Measurements from ENCODE around the gene OGN.

Gene OGN

GRCh38 chr9:92384375-92384774, 20.0 kb downstream of the OGN start:
- TF ChIP-seq, protein P1, sequence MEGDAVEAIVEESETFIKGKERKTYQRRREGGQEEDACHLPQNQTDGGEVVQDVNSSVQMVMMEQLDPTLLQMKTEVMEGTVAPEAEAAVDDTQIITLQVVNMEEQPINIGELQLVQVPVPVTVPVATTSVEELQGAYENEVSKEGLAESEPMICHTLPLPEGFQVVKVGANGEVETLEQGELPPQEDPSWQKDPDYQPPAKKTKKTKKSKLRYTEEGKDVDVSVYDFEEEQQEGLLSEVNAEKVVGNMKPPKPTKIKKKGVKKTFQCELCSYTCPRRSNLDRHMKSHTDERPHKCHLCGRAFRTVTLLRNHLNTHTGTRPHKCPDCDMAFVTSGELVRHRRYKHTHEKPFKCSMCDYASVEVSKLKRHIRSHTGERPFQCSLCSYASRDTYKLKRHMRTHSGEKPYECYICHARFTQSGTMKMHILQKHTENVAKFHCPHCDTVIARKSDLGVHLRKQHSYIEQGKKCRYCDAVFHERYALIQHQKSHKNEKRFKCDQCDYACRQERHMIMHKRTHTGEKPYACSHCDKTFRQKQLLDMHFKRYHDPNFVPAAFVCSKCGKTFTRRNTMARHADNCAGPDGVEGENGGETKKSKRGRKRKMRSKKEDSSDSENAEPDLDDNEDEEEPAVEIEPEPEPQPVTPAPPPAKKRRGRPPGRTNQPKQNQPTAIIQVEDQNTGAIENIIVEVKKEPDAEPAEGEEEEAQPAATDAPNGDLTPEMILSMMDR (IDR thresholded peaks at IDR 0.05), result no peak

GRCh38 chr9:92381775-92382174, 22.6 kb downstream of the OGN start:
- TF ChIP-seq, protein P1 (IDR thresholded peaks at IDR 0.05), result no peak

DNA sequence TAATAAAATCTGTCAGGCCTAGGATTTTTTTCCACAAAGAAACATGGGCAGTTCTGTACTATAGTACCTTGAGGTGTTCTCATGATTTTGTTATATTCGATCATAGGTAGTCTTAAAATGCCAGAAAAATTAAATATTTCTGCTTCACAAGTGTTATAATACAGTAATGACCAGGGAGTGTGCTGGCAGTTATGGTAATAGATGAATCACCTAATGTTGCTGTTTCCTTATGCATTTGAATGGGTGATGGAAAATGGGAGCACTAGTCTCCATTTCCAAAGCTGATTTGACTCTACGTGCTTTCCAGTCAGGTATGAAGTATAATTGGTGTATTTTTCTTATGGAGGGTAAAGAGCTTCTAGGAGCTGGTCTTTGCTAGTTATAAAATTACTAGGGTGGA, 23.8 kb downstream of the OGN start:
- TF ChIP-seq, protein P1 (IDR thresholded peaks at IDR 0.05), result no peak

DNA sequence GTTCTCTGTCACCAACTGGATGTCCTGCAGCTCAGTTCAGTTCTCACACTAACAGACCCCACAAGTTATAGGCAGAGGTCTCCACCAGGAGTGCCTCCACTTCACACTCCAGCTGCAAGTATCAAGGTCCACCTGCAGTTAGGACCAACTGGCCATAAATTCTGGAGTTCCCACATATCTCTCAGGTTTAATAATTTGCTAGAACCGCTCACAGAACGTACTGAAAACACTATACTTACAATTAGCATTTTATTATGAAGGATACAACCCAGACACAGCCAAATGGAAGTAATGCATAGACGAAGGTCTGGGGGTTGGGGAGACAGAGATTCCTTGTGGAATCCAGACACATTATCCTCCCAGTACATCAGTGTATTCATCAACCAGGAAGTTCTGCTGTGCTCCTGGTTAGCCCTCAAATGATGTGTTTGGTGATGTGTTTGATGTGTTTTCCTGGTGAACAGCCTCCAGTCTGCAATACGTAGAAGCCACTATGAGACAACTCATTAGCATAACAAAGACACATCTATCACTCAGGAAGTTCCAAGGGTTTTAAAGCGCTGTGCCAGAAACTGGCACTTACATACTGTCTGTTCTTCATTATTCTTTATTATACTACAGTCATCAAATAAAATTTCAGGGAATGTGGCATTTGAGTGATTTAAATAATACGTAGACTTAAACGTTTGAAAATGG, 25.4 kb downstream of the OGN start:
- TF ChIP-seq, protein P1 (IDR thresholded peaks at IDR 0.05), result no peak

- TF ChIP-seq, protein P1 (IDR thresholded peaks at IDR 0.05), result no peak
Measured at GRCh38 chr9:92377876-92378275, 26.5 kb downstream of the OGN start.

GRCh38 chr9:92373167-92373566, 31.2 kb downstream of the OGN start:
- TF ChIP-seq, protein P1 (IDR thresholded peaks at IDR 0.05), result no peak

DNA sequence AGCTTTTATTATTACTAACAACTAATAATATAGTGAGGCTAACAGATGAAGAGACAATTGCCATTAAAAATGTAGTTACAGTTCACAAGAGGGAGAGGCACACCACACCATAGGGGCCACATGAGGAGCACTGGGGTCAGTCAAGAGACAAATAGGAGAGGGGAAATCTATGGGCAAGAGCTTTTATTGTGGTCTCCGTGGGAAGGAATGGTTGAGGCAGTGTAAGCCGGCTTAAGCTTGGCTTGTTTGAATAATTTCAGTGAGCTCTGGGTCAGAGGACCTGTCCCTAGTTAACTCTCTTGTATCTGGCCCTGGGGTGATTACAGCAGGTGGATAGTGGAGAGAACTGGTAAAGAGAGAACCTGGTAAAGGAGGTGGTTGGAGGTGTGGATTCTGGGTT, 35.3 kb downstream of the OGN start:
- TF ChIP-seq, protein P1 (IDR thresholded peaks at IDR 0.05), result no peak

- TF ChIP-seq, protein P1 (IDR thresholded peaks at IDR 0.05), result no peak
Measured at GRCh38 chr9:92360083-92360482, 44.3 kb downstream of the OGN start.
